Neural progenitor cell (in vitro differentiated cells): Measurements from ENCODE around the gene MYCBPAP. TPM values are rescaled to one million over a fixed set of nuclear protein-coding genes. Genes with fewer than 3 reads are reported as not detected.
A peak's percentile ranks its signal among the peaks of the same experiment; 100 is the strongest.

Source experiments
- DNase-seq: peaks from one replicate; pipeline ENCODE4 v3.0.0-alpha.2; 2016; ENCODE audit warnings: low spot score
- H2AFZ ChIP-seq: fragments of 200-600 bp; sonication (generic); replicated peaks from 2 replicates; pipeline ENCODE4 v1.6.1; 2016; ENCODE audit warnings: antibody characterized with exemption
- H3F3A ChIP-seq: fragments of 200-600 bp; sonication (generic); 2 replicates; pipeline ENCODE4 v1.6.1; 2016; ENCODE audit warnings: antibody characterized with exemption, low read depth
- H3K27ac ChIP-seq: fragments of 200-600 bp; sonication (generic); 2 replicates; pipeline ENCODE4 v1.5.1; 2016; ENCODE audit warnings: mild to moderate bottlenecking
- H3K27me3 ChIP-seq: fragments of 200-600 bp; sonication (generic); 2 replicates; pipeline ENCODE4 v1.6.1; 2016; ENCODE audit warnings: mild to moderate bottlenecking, moderate library complexity
- H3K36me3 ChIP-seq: fragments of 200-600 bp; sonication (generic); 2 replicates; pipeline ENCODE4 v1.5.1; 2016
- H3K4me1 ChIP-seq: fragments of 200-600 bp; sonication (generic); 2 replicates; pipeline ENCODE4 v1.6.1; 2016; ENCODE audit warnings: mixed run types
- H3K4me2 ChIP-seq: fragments of 200-600 bp; sonication (generic); 2 replicates; pipeline ENCODE4 v1.6.1; 2016
- H3K4me3 ChIP-seq: fragments of 200-600 bp; sonication (generic); 2 replicates; pipeline ENCODE4 v1.5.1; 2016
- H3K79me2 ChIP-seq: fragments of 200-600 bp; sonication (generic); 2 replicates; pipeline ENCODE4 v1.6.1; 2016; ENCODE audit warnings: low read depth
- H3K9ac ChIP-seq: fragments of 200-600 bp; sonication (generic); 2 replicates; pipeline ENCODE4 v1.6.1; 2016
- H3K9me3 ChIP-seq: fragments of 200-600 bp; sonication (generic); 2 replicates; pipeline ENCODE4 v1.5.1; 2016; ENCODE audit warnings: low read depth
- H4K20me1 ChIP-seq: fragments of 200-600 bp; sonication (generic); 2 replicates; pipeline ENCODE4 v1.6.1; 2016; ENCODE audit warnings: low read depth
- H3K27ac Mint-ChIP-seq: 3 replicates; pipeline ENCODE4 v1.8.0; 2021; ENCODE audit warnings: mixed read lengths
- H3K27me3 Mint-ChIP-seq: 2 replicates; pipeline ENCODE4 v1.8.0; 2022; ENCODE audit warnings: low read depth, mild to moderate bottlenecking, inconsistent platforms, moderate library complexity, mixed read lengths; ENCODE audit not compliant: insufficient read depth
- H3K36me3 Mint-ChIP-seq: 3 replicates; pipeline ENCODE4 v1.8.0; 2021; ENCODE audit warnings: mixed read lengths
- H3K4me1 Mint-ChIP-seq: 3 replicates; pipeline ENCODE4 v1.8.0; 2021; ENCODE audit warnings: mixed read lengths
- H3K4me3 Mint-ChIP-seq: 3 replicates; pipeline ENCODE4 v1.8.0; 2021; ENCODE audit warnings: mild to moderate bottlenecking, moderate library complexity, mixed read lengths
- H3K9me3 Mint-ChIP-seq: 3 replicates; pipeline ENCODE4 v1.8.0; 2020; ENCODE audit warnings: mixed read lengths
- CTCF ChIP-seq: fragments of 200-600 bp; sonication (generic); IDR thresholded peaks from 2 replicates; pipeline ENCODE4 v1.5.1; 2017; ENCODE audit warnings: antibody characterized with exemption, mild to moderate bottlenecking
- EZH2 ChIP-seq: fragments of 200-600 bp; sonication (generic); IDR thresholded peaks from 2 replicates; pipeline ENCODE4 v1.6.1; 2017; ENCODE audit warnings: antibody characterized with exemption, mild to moderate bottlenecking, moderate library complexity
- EZH2phosphoT487 ChIP-seq: fragments of 200-600 bp; sonication (generic); IDR thresholded peaks from 2 replicates; pipeline ENCODE4 v1.6.1; 2017; ENCODE audit warnings: antibody characterized with exemption
- total RNA-seq: library from RNA; depleted of rRNA; stranded (reverse); fragments of >200 nt; gene quantifications from 2 replicates; pipeline ENCODE4 v1.2.3, GENCODE V29; 2015; ENCODE audit warnings: low replicate concordance

The MYCBPAP gene
- total RNA-seq, 1 donor from 2014 or later: 3.5 TPM

- Histone ChIP-seq H3K4me2 (no peak overlapping the region), H3F3A (peaks cover 30% of the 10 kb centered on the region), H3K4me3 (no peak overlapping the region), H3K36me3 (no peaks in the 10 kb centered on the region), H3K79me2 (no peaks in the 10 kb centered on the region), H3K9ac (no peak overlapping the region), H3K27me3 (no peaks in the 10 kb centered on the region), H3K9me3 (no peaks in the 10 kb centered on the region), H2AFZ (no peak overlapping the region), H4K20me1 (no peaks in the 10 kb centered on the region), H3K27ac (no peak overlapping the region), H3K4me1 (peaks cover 8% of the 10 kb centered on the region)
- Mint-ChIP-seq H3K4me3 (no peak overlapping the region), H3K9me3 (no peaks in the 10 kb centered on the region), H3K27ac (peak overlapping the region; percentile 15), H3K36me3 (no peaks in the 10 kb centered on the region), H3K27me3 (peaks cover 25% of the 10 kb centered on the region), H3K4me1 (peaks cover 46% of the 10 kb centered on the region)
- TF ChIP-seq CTCF (no peak), EZH2 (no peak), EZH2phosphoT487 (no peak)
- DNase-seq: no peak
Observed at GRCh38 chr17:50505591-50506130, 2.6 kb upstream of the MYCBPAP start.

- no peaks in the 10 kb centered on the region for H3K36me3 Mint-ChIP-seq
- Histone ChIP-seq H3K36me3 (no peaks in the 10 kb centered on the region), H3F3A (peaks cover 30% of the 10 kb centered on the region), H3K9me3 (no peaks in the 10 kb centered on the region), H3K4me1 (peaks cover 8% of the 10 kb centered on the region), H3K79me2 (no peaks in the 10 kb centered on the region), H3K9ac (no peak overlapping the region), H3K4me2 (no peak overlapping the region), H2AFZ (no peak overlapping the region), H3K27ac (no peak overlapping the region), H3K27me3 (no peaks in the 10 kb centered on the region), H3K4me3 (no peak overlapping the region), H4K20me1 (no peaks in the 10 kb centered on the region)
- H3K9me3 Mint-ChIP-seq: no peaks in the 10 kb centered on the region
- DNase-seq: no peak
- no peak overlapping the region for H3K4me3 Mint-ChIP-seq
- TF ChIP-seq EZH2phosphoT487 (no peak), CTCF (no peak)
- H3K27me3 Mint-ChIP-seq: peaks cover 25% of the 10 kb centered on the region
- peaks cover 53% of the 10 kb centered on the region for H3K4me1 Mint-ChIP-seq
- H3K27ac Mint-ChIP-seq: peak overlapping the region; percentile 29
Observed at GRCh38 chr17:50506298-50506697, 1.9 kb upstream of the MYCBPAP start.

- Histone ChIP-seq H2AFZ (peak overlapping the region; percentile 87), H3K27me3 (no peaks in the 10 kb centered on the region), H3K79me2 (no peaks in the 10 kb centered on the region), H3K36me3 (no peaks in the 10 kb centered on the region), H3K9me3 (no peaks in the 10 kb centered on the region), H3K4me1 (peaks cover 2% of the 10 kb centered on the region), H3F3A (peaks cover 25% of the 10 kb centered on the region), H4K20me1 (no peaks in the 10 kb centered on the region), H3K9ac (no peak overlapping the region), H3K4me2 (peak overlapping the region; percentile 96), H3K27ac (peak overlapping the region; percentile 24), H3K4me3 (peak overlapping the region; percentile 63)
- TF ChIP-seq CTCF: no peak
- no peak for TF ChIP-seq EZH2
- no peak for TF ChIP-seq EZH2phosphoT487
- H3K36me3 Mint-ChIP-seq: no peaks in the 10 kb centered on the region
- no peaks in the 10 kb centered on the region for H3K9me3 Mint-ChIP-seq
- no peak for DNase-seq
- peaks cover 48% of the 10 kb centered on the region for H3K4me1 Mint-ChIP-seq
- H3K27me3 Mint-ChIP-seq: peaks cover 26% of the 10 kb centered on the region
- peak overlapping the region; percentile 69 for H3K4me3 Mint-ChIP-seq
- no peak overlapping the region for H3K27ac Mint-ChIP-seq
Observed at GRCh38 chr17:50508573-50509460, 578 bp downstream of the MYCBPAP start.
